SK-N-SH (cell line): ENCODE results near the gene LACTBL1. TPM values are rescaled to one million over a fixed set of nuclear protein-coding genes. Genes with fewer than 3 reads are reported as not detected.

Experiments used
- CTCF ChIA-PET: fragments of 300-600, 350-600 bp; formaldehyde crosslinking; extraction: SDS; loops from one replicate; lab custom pipeline; 2021; lab: Yijun Ruan, JAX
- POLR2A ChIA-PET: fragments of 350-600 bp; sonication (Branson Sonifier 250); formaldehyde crosslinking; extraction: SDS; loops from one replicate; lab custom pipeline; 2020; ENCODE audit warnings: antibody characterized with exemption, inconsistent platforms; lab: Yijun Ruan, JAX
- DNase-seq: peaks from one replicate; pipeline ENCODE4 v3.0.0; 2012
- H2AFZ ChIP-seq: fragments of 200-600 bp; sonication (generic); 2 replicates; pipeline ENCODE4 v1.8.1; 2016; ENCODE audit warnings: antibody characterized with exemption, mild to moderate bottlenecking, low read depth
- H3F3A ChIP-seq: fragments of 200-600 bp; sonication (generic); replicated peaks from 2 replicates; pipeline ENCODE3; 2016; ENCODE audit warnings: antibody characterized with exemption, mild to moderate bottlenecking; ENCODE audit not compliant: insufficient read depth
- H3K27ac ChIP-seq, 2 experiments: fragments of 200-500 bp in 1 of 2; fragments of 200-600 bp in 1 of 2; sonication (Bioruptor generic) in 1 of 2; sonication (generic), shearing (Covaris generic) in 1 of 2; 2 replicates each; pipeline versions ENCODE4 v1.5.1 to v1.6.1; 2014 to 2016; ENCODE audit warnings: low read depth in 2 of 2, inconsistent platforms in 1 of 2, low read length in 1 of 2, mild to moderate bottlenecking in 1 of 2, mixed read lengths in 1 of 2
- H3K27me3 ChIP-seq: fragments of 200-600 bp; sonication (generic), shearing (Covaris generic); 2 replicates; pipeline ENCODE4 v1.6.1; 2016; ENCODE audit warnings: mixed run types; ENCODE audit not compliant: insufficient read depth
- H3K36me3 ChIP-seq, 2 experiments: fragments of 200-500 bp in 1 of 2; fragments of 200-600 bp in 1 of 2; sonication (Bioruptor generic) in 1 of 2; sonication (generic) in 1 of 2; replicated peaks in 1 of 2; 2 replicates each; pipeline versions ENCODE3 to v1.5.1; 2014 to 2016; ENCODE audit warnings: low read length in 1 of 2, mild to moderate bottlenecking in 1 of 2; ENCODE audit not compliant: insufficient read depth in 2 of 2, control insufficient read depth in 1 of 2
- H3K4me1 ChIP-seq, 2 experiments: fragments of 200-500 bp in 1 of 2; fragments of 200-600 bp in 1 of 2; sonication (Bioruptor generic) in 1 of 2; sonication (generic), shearing (Covaris generic) in 1 of 2; 2 replicates each; pipeline versions ENCODE4 v1.5.1 to v1.6.1; 2014 to 2016; ENCODE audit warnings: low read depth in 1 of 2, low read length in 1 of 2, mixed run types in 1 of 2; ENCODE audit not compliant: insufficient read depth in 2 of 2, control insufficient read depth in 1 of 2
- H3K4me2 ChIP-seq: fragments of 200-600 bp; sonication (generic), shearing (Covaris generic); 2 replicates; pipeline ENCODE4 v1.6.1; 2017; ENCODE audit warnings: mixed run types
- H3K4me3 ChIP-seq, 2 experiments: fragments of 200-500 bp in 1 of 2; fragments of 200-600 bp in 1 of 2; sonication (Bioruptor generic) in 1 of 2; sonication (generic), shearing (Covaris generic) in 1 of 2; 2 replicates each; pipeline versions ENCODE4 v1.5.1 to v1.8.1; 2014 to 2016; ENCODE audit warnings: low read depth in 2 of 2, inconsistent platforms in 1 of 2, low read length in 1 of 2, mild to moderate bottlenecking in 1 of 2, mixed read lengths in 1 of 2, moderate library complexity in 1 of 2
- H3K79me2 ChIP-seq: fragments of 200-600 bp; sonication (generic); 2 replicates; pipeline ENCODE4 v1.8.1; 2017; ENCODE audit warnings: mild to moderate bottlenecking; ENCODE audit not compliant: insufficient read depth
- H3K9ac ChIP-seq: fragments of 200-600 bp; sonication (generic); 2 replicates; pipeline ENCODE4 v1.6.1; 2017; ENCODE audit warnings: mixed run types
- H3K9me2 ChIP-seq: fragments of 200-600 bp; sonication (generic); 2 replicates; pipeline ENCODE4 v1.6.1; 2017; ENCODE audit warnings: mixed run types
- H3K9me3 ChIP-seq: fragments of 200-600 bp; sonication (generic); 2 replicates; pipeline ENCODE4 v1.6.1; 2017; ENCODE audit warnings: mixed run types, mild to moderate bottlenecking, moderate library complexity
- H4K20me1 ChIP-seq: fragments of 200-600 bp; sonication (generic); 2 replicates; pipeline ENCODE4 v1.6.1; 2017; ENCODE audit warnings: mild to moderate bottlenecking, mixed run types; ENCODE audit not compliant: insufficient read depth
- EP300 ChIP-seq, 2 experiments: IDR thresholded peaks; 2 replicates each; pipeline versions ENCODE4 v1.4.0 to v1.6.1; 2012; ENCODE audit warnings: borderline replicate concordance in 1 of 2, low read depth in 1 of 2, low read length in 1 of 2
- FOXJ3 ChIP-seq: sonication (generic); formaldehyde crosslinking; IDR thresholded peaks from 2 replicates; pipeline ENCODE4 v1.5.1; 2020; ENCODE audit warnings: mild to moderate bottlenecking, missing genetic modification reagents
- GABPA ChIP-seq: IDR thresholded peaks from 2 replicates; pipeline ENCODE4 v1.4.0; 2012; ENCODE audit warnings: low read depth, mild to moderate bottlenecking
- IRF3 ChIP-seq: fragments of 150-350 bp; IDR thresholded peaks from 2 replicates; pipeline ENCODE4 v1.6.1; 2016; ENCODE audit warnings: mild to moderate bottlenecking, low read depth, low read length
- MEF2A ChIP-seq: IDR thresholded peaks from 2 replicates; pipeline ENCODE4 v1.4.0; 2012; ENCODE audit warnings: low read depth, borderline replicate concordance
- MXI1 ChIP-seq: IDR thresholded peaks from 2 replicates; pipeline ENCODE4 v1.6.1; 2012; ENCODE audit warnings: mild to moderate bottlenecking, low read depth, low read length, improper control_type of control experiment
- NRF1 ChIP-seq: IDR thresholded peaks from 2 replicates; pipeline ENCODE4 v1.6.1; 2012; ENCODE audit warnings: low read depth, mild to moderate bottlenecking, low read length
- RAD21 ChIP-seq: IDR thresholded peaks from 2 replicates; pipeline ENCODE4 v1.6.1; 2012; ENCODE audit warnings: mild to moderate bottlenecking, low read length
- RCOR1 ChIP-seq: fragments of 150-350 bp; IDR thresholded peaks from 2 replicates; pipeline ENCODE4 v1.6.1; 2017; ENCODE audit warnings: antibody characterized with exemption, low read length
- RFX5 ChIP-seq: IDR thresholded peaks from 2 replicates; pipeline ENCODE4 v1.6.1; 2012; ENCODE audit warnings: mild to moderate bottlenecking, improper control_type of control experiment, low read length
- RXRA ChIP-seq: IDR thresholded peaks from 2 replicates; pipeline ENCODE4 v1.4.0; 2012; ENCODE audit warnings: low read depth, mild to moderate bottlenecking, borderline replicate concordance
- SMC3 ChIP-seq: IDR thresholded peaks from 2 replicates; pipeline ENCODE4 v1.6.1; 2012; ENCODE audit warnings: low read depth, low read length, improper control_type of control experiment
- USF1 ChIP-seq: IDR thresholded peaks from 2 replicates; pipeline ENCODE4 v1.4.0; 2012; ENCODE audit warnings: low read depth, borderline replicate concordance
- YY1 ChIP-seq: IDR thresholded peaks from 2 replicates; pipeline ENCODE4 v1.4.0; 2012; ENCODE audit warnings: low read depth, mild to moderate bottlenecking
- ZBTB33 ChIP-seq: IDR thresholded peaks from 2 replicates; pipeline ENCODE4 v1.4.0; 2012; ENCODE audit warnings: low read depth, borderline replicate concordance
- WGBS: methylation state at CpG from one replicate; pipeline ENCODE4 v1.1.6; 2017; ENCODE audit warnings: low lambda C conversion rate; 5-methylcytosine and 5-hydroxymethylcytosine counted together
- polyA plus RNA-seq, 3 experiments: library from polyadenylated mRNA; depleted of rRNA; stranded (reverse); fragments of >200 nt; gene quantifications; 2 replicates each; pipeline ENCODE4 v1.2.3, GENCODE V29; 2012

The LACTBL1 gene
- polyA plus RNA-seq, 1 of the 3 experiments (the other 2 are of a cell fraction), result not detected

GRCh38 chr1:22953740-22954141, 18.9 kb downstream of the LACTBL1 start:
- Histone ChIP-seq H3K9me3 (no peaks in the 10 kb centered on the region), H3K4me3 (no peak overlapping the region), H4K20me1 (no peaks in the 10 kb centered on the region), H3K79me2 (no peaks in the 10 kb centered on the region), H3K36me3 (no peaks in the 10 kb centered on the region), H3K4me1 (no peaks in the 10 kb centered on the region; a peak in 1 of 4 replicates), H3F3A (no peaks in the 10 kb centered on the region), H3K9ac (no peak overlapping the region), H3K4me2 (no peak overlapping the region), H3K9me2 (no peaks in the 10 kb centered on the region), H3K27me3 (peaks cover 36% of the 10 kb centered on the region)
- ChIA-PET CTCF (interaction anchor here (1.0 to 3.5 kb wide), 3 partner anchors 11 to 287 kb away, joined by 3 to 20 read pairs (median 5); no protein-coding TSS in a partner anchor), POLR2A (no interaction called here)
- DNase-seq, result no peak
- TF ChIP-seq RAD21 (no peak), RCOR1 (no peak), RXRA (no peak), IRF3 (no peak), MXI1 (no peak), SMC3 (no peak), USF1 (no peak), EP300 (IDR thresholded peaks at IDR 0.05; ENCODE audit: borderline replicate concordance in 1 of 2, low read depth in 1 of 2, low read length in 1 of 2) (no peak), NRF1 (no peak), GABPA (no peak), RFX5 (no peak), MEF2A (no peak), FOXJ3 (no peak), YY1 (no peak), ZBTB33 (no peak)
- TF ChIP-seq, all 33 proteins: peak for 0
- Histone ChIP-seq H2AFZ (no peak overlapping the region), H3K27ac (no peak overlapping the region)
- 48% methylated on average over 8 of the region's 38 CpGs for WGBS
